BLaER1 (cell line): ENCODE data around the gene TTC33.

Source experiments
- H3K27ac ChIP-seq: shearing (Covaris generic); formaldehyde crosslinking; 2 replicates; pipeline ENCODE4 v1.8.1; 2022
- H3K27me3 ChIP-seq: shearing (Covaris generic); formaldehyde crosslinking; 2 replicates; pipeline ENCODE4 v1.8.1; 2022
- H3K36me3 ChIP-seq: shearing (Covaris generic); formaldehyde crosslinking; 2 replicates; pipeline ENCODE4 v1.8.1; 2022
- H3K4me1 ChIP-seq: shearing (Covaris generic); formaldehyde crosslinking; 2 replicates; pipeline ENCODE4 v1.8.1; 2022
- H3K4me2 ChIP-seq: shearing (Covaris generic); formaldehyde crosslinking; 2 replicates; pipeline ENCODE4 v1.8.1; 2022
- H3K4me3 ChIP-seq: shearing (Covaris generic); formaldehyde crosslinking; 2 replicates; pipeline ENCODE4 v1.8.1; 2022
- H3K9ac ChIP-seq: shearing (Covaris generic); formaldehyde crosslinking; 2 replicates; pipeline ENCODE4 v1.8.1; 2022
- H3K9me3 ChIP-seq: shearing (Covaris generic); formaldehyde crosslinking; 2 replicates; pipeline ENCODE4 v1.8.1; 2022
- H4K20me1 ChIP-seq: shearing (Covaris generic); formaldehyde crosslinking; 2 replicates; pipeline ENCODE4 v1.8.1; 2022
- Cebpa-rat ChIP-seq: shearing (Covaris generic); IDR thresholded peaks from 2 replicates; pipeline ENCODE4 v1.8.1; 2022

The TTC33 gene

DNA sequence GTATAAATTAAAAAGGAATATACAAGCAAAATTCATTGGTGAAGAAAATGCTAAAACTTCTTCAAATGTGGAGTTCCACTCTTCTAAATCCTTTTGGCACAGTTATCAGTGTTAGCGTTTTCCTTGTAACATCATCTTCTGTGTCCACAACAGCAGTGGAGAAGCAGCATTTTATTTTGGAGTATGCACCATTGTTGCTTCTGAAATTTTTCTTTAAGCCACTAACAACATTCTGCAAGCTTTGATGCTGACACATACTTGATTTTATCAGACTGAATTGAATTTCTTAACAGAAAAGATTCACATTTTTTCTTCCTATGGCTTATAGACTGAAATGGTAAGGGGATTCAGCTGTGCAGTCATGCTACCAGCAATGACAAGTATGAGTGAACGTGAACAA lies 136.8 kb downstream of the TTC33 start:
- Histone ChIP-seq H3K9me3 (no peaks in the 10 kb centered on the region), H3K4me3 (no peak overlapping the region), H3K27ac (no peak overlapping the region), H3K9ac (no peak overlapping the region), H4K20me1 (no peaks in the 10 kb centered on the region), H3K4me1 (peaks cover 13% of the 10 kb centered on the region), H3K36me3 (no peaks in the 10 kb centered on the region), H3K27me3 (no peaks in the 10 kb centered on the region), H3K4me2 (no peak overlapping the region)
- TF ChIP-seq Cebpa-rat, result no peak

DNA sequence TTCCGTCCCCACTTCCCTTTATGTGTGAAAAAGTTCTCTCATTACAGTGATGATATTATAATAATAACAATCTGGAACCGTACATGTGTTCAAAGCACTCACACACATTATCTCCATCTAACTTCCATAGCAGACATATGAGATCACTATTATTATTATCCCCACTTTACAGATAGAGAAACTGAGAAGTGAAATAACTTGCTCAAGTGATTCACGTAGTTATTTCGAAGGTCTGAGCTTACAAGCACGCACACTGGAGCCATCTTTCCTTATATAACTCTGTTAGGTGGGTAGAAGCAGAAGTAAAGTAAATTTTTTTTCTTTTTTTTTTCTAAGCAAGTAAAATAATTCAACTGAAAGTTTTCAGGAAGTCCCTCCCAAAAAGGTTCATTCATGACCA lies 139.0 kb downstream of the TTC33 start:
- no peaks in the 10 kb centered on the region for H3K36me3 ChIP-seq
- peaks cover 9% of the 10 kb centered on the region for H3K4me1 ChIP-seq
- no peak overlapping the region for H3K9ac ChIP-seq
- H3K4me2 ChIP-seq, result no peak overlapping the region
- H3K9me3 ChIP-seq, result no peaks in the 10 kb centered on the region
- TF ChIP-seq Cebpa-rat, result no peak
- H3K27ac ChIP-seq, result no peak overlapping the region
- H3K27me3 ChIP-seq, result no peaks in the 10 kb centered on the region
- H3K4me3 ChIP-seq, result no peak overlapping the region
- H4K20me1 ChIP-seq, result no peaks in the 10 kb centered on the region

DNA sequence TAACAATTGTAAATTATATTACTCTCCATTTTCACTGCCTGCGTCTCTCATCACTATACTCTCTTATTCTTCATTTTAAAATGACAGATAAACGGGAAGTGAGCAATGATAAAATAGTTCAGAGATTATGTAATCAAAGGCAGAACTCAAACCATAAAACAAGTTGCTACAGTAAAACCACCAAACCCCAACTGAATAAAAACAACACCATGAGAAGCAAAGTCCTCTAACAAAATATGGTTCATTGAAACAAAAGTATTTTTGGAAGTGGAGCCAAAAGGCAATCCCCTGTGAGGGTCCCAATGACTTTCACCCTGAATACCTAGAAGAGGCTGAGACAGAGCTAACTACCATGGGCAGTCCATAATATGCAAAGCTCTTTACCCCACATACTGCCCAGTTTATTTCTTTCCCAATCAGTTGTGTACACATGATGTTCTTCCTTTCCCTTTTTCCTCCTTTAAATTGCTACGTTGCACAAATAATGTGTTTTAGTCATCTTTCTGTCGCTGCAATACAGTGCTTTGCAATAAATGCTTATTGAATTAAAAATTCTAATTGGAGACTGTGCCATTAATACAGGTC lies 140.1 kb downstream of the TTC33 start:
- Histone ChIP-seq H3K4me2 (peak overlapping the region; percentile 16; the same call in 1 of the 2 replicates), H3K9ac (no peak overlapping the region), H3K4me1 (peaks cover 9% of the 10 kb centered on the region), H4K20me1 (no peaks in the 10 kb centered on the region), H3K27ac (no peak overlapping the region), H3K9me3 (no peaks in the 10 kb centered on the region), H3K4me3 (no peak overlapping the region), H3K36me3 (no peaks in the 10 kb centered on the region), H3K27me3 (no peaks in the 10 kb centered on the region)
- no peak for TF ChIP-seq Cebpa-rat

DNA sequence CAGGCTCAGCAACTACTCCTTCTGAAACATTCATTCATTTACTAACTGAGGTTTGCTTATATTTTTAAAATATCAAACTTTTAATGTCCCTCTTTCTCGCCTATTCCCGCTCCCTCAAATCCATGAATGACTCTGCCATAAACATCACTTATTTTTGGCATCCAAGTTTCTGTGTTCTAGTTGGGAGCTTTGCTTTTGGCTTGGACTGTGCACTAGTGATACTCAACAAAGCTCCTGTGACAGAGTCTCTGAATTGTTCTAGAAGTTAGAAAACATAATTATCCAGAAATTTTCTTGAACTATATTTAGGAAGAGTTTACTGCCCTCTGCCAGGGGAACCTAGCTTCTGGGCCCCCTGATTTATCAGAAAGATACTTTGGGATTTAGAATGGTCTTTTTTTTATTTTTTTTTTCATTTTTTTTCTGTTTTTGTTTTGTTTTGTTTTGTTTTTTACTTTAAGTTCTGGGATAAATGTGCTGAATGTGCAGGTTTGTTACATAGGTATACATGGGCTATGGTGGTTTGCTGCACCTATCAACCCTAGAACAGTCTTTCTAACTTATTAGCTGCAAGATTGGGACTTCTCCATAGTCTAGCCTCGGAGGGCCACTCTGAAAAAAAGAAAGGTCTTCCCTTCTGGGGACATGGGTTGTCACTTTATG lies 140.7 kb downstream of the TTC33 start:
- Histone ChIP-seq H3K9me3 (no peaks in the 10 kb centered on the region), H3K4me3 (no peak overlapping the region), H3K27ac (no peak overlapping the region), H3K9ac (no peak overlapping the region), H3K36me3 (no peaks in the 10 kb centered on the region), H4K20me1 (no peaks in the 10 kb centered on the region), H3K4me1 (peaks cover 9% of the 10 kb centered on the region), H3K27me3 (no peaks in the 10 kb centered on the region), H3K4me2 (peak overlapping the region; percentile 16; the same call in 1 of the 2 replicates)
- TF ChIP-seq Cebpa-rat, result no peak

DNA sequence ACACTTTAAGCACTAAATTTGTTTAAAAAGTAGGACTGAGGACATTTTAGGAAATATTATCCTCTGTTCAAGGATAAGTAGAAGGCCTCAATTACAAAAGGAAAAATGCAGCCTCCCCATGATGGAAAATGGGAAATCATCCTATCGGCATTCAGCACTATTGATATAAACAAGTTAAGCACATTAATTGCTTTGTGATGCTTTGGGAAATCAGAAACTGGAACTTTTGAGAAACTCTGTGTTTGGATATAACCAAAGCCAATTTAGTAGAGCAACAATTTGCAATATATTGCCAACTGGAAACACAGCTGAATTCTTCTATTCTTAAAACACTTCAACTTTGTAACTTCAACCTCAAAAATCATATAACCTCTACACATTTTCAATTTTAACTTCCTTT lies 141.3 kb downstream of the TTC33 start:
- Histone ChIP-seq H3K36me3 (no peaks in the 10 kb centered on the region), H3K4me2 (no peak overlapping the region), H3K4me3 (no peak overlapping the region), H3K27me3 (no peaks in the 10 kb centered on the region), H3K27ac (no peak overlapping the region), H3K9ac (no peak overlapping the region), H3K9me3 (no peaks in the 10 kb centered on the region), H3K4me1 (peaks cover 9% of the 10 kb centered on the region), H4K20me1 (no peaks in the 10 kb centered on the region)
- TF ChIP-seq Cebpa-rat, result no peak

DNA sequence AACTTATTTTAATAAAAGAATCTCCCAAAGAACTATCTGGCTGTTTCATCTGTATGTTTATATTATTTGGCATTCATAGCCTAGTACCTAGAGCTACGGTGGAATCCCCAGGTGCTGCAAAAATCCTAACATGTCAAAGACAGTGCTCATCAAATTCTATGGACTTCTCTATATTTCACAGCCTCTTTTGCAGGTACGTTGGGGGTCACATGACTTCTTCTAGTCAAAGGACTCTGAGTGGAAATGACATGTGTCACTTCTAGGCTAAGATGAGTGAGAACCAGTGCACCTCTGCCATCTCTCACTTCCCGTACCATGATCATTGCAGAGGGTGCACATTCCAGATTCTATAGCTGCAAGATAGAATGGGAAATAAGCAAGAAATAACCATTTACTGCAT lies 148.6 kb downstream of the TTC33 start:
- Histone ChIP-seq H3K4me1 (peaks cover 51% of the 10 kb centered on the region), H3K9ac (no peak overlapping the region), H3K9me3 (peaks cover 25% of the 10 kb centered on the region), H3K27ac (peak overlapping the region; percentile 85; the same call in 1 of the 2 replicates), H3K27me3 (no peaks in the 10 kb centered on the region), H4K20me1 (no peaks in the 10 kb centered on the region), H3K36me3 (0 out of 2 replicates have a peak, but pooled peaks cover 5% of the 10 kb centered on the region), H3K4me3 (no peak overlapping the region), H3K4me2 (peak overlapping the region; percentile 78; the same call in 1 of the 2 replicates)
- no peak for TF ChIP-seq Cebpa-rat

DNA sequence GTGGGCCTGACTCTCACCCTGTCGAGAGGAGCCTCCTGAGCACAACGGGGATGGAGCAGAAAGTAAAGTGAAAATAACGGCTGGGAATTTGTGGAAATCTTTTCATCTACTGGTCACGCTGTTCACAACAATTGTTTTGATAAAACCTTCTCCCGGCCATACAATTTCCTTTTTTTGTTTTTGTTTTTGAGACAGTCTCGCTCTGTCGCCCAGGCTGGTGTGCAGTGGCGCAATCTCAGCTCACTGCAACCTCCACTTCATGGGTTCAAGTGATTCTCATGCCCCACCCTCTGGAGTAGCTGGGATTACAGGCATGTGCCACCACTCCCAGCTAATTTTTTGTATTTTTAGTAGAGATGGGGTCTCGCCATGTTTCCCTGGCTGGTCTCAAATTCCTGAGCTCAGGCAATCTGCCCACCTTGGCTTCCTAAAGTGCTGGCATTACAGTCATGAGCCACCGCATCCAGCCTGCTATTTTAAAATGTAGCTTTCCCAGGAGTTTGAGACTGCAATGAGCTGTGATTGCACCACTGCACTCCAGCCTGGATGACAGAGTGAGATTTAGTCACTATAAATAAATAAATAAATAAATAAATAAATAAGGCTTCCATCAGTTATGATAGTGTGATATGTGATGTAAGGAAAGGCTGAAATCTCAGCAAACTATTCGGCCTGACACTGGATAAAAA lies 149.5 kb downstream of the TTC33 start:
- H3K4me2 ChIP-seq, result peak overlapping the region; percentile 78
- peaks cover 58% of the 10 kb centered on the region for H3K4me1 ChIP-seq

DNA sequence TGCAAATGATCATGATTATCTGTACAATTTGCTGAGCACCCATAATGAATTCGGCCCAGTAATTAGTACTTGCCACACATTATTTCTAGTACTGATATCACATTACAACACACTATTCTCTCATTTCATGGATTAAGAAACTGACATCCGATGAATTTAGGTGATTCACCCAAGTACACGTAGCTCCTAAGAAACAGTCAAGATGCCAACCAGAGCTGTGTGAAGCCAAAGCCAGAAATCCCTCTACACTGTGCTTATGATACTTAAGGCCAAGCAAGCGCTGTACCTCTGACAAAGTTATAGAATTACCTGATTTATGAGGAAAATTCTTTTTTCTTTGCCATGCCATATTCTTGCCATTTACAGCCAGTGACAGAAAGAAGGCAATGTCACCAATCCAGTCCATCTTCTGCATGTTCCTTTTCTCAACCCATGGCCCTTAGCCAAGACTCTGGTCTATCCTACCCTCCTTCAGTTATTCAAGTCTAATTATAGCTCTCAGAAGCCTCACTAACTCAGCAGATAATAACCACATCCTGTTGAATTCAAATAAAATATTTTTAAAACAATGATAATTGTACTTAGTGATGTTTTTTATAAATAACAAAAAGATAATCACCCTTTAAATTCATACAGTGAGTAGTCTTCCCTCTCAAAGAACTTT lies 150.3 kb downstream of the TTC33 start:
- Histone ChIP-seq H3K4me2 (peak overlapping the region; percentile 78), H3K4me1 (peaks cover 58% of the 10 kb centered on the region), H3K9me3 (peaks cover 31% of the 10 kb centered on the region), H4K20me1 (no peaks in the 10 kb centered on the region), H3K36me3 (0 out of 2 replicates have a peak, but pooled peaks cover 6% of the 10 kb centered on the region), H3K27ac (peak overlapping the region; percentile 85), H3K27me3 (no peaks in the 10 kb centered on the region), H3K4me3 (peak overlapping the region; percentile 30; the same call in 1 of the 2 replicates), H3K9ac (peak overlapping the region; percentile 67)
- no peak for TF ChIP-seq Cebpa-rat

More for the DNA sequence above, 149.5 kb downstream of the TTC33 start:
- H3K9me3 ChIP-seq, result peaks cover 31% of the 10 kb centered on the region
- no peaks in the 10 kb centered on the region for H4K20me1 ChIP-seq
- peak overlapping the region; percentile 30 for H3K4me3 ChIP-seq
- H3K27ac ChIP-seq, result peak overlapping the region; percentile 85
- TF ChIP-seq Cebpa-rat, result peak; percentile 71
- 0 out of 2 replicates have a peak, but pooled peaks cover 6% of the 10 kb centered on the region for H3K36me3 ChIP-seq
- peak overlapping the region; percentile 67 for H3K9ac ChIP-seq
- H3K27me3 ChIP-seq, result no peaks in the 10 kb centered on the region

DNA sequence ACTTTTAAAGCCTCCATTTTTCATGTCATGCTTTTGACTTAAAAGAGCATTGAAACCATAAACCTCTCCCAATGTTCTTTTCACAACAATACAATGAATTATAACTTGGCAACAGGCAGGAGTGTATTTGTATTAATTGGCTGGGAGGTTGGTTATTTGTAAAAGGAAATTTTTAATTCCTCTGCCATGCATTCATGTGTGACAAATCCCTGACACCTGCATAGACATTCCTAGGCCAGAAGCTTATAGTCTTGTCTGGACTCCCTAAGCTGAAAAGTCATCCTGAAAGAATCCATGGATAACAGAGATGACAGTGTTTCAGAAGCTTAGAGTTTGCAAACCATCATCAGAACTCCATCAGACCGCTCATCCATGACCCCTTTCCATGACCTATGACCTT lies 152.4 kb downstream of the TTC33 start:
- H3K4me3 ChIP-seq, result peak overlapping the region; percentile 30

More for the DNA sequence above, 152.4 kb downstream of the TTC33 start:
- peaks cover 31% of the 10 kb centered on the region for H3K9me3 ChIP-seq
- no peak for TF ChIP-seq Cebpa-rat
- H3K4me1 ChIP-seq, result peaks cover 58% of the 10 kb centered on the region
- peak overlapping the region; percentile 78 for H3K4me2 ChIP-seq
- H4K20me1 ChIP-seq, result no peaks in the 10 kb centered on the region
- no peaks in the 10 kb centered on the region for H3K27me3 ChIP-seq
- 0 out of 2 replicates have a peak, but pooled peaks cover 6% of the 10 kb centered on the region for H3K36me3 ChIP-seq
- no peak overlapping the region for H3K9ac ChIP-seq
- H3K27ac ChIP-seq, result peak overlapping the region; percentile 85; the same call in 1 of the 2 replicates
